CD14-positive monocyte (primary cell): Measurements from ENCODE around the gene WDR72. TPM values are rescaled to one million over a fixed set of nuclear protein-coding genes. Genes with fewer than 3 reads are reported as not detected.

Source experiments
- DNase-seq, 3 donors: peaks; one replicate each; pipeline ENCODE4 v3.0.0-alpha.2; 2011 to 2022
- H2AFZ ChIP-seq: 2 replicates; pipeline ENCODE4 v1.6.0; 2012; ENCODE audit warnings: mild to moderate bottlenecking, low read depth, low read length, inconsistent platforms; ENCODE audit not compliant: insufficient read depth, poor library complexity, severe bottlenecking
- H3K27ac ChIP-seq, 2 donors: 1 replicate in 1 of 2; 2 replicates in 1 of 2; pipeline ENCODE4 v1.5.1; 2012 to 2013; ENCODE audit warnings: low read length in 2 of 2, control low read depth in 1 of 2, inconsistent platforms in 1 of 2, low read depth in 1 of 2, mild to moderate bottlenecking in 1 of 2
- H3K27me3 ChIP-seq, 2 donors: one replicate each; pipeline versions ENCODE4 v1.6.0 to v1.6.1; 2011 to 2013; ENCODE audit warnings: low read length in 2 of 2; ENCODE audit not compliant: control insufficient read depth in 2 of 2, insufficient read depth in 2 of 2
- H3K36me3 ChIP-seq, 2 donors: replicated peaks in 1 of 2; 1 replicate in 1 of 2; 2 replicates in 1 of 2; pipeline versions ENCODE4 v1.5.1 to v1.6.1; 2012 to 2013; ENCODE audit warnings: low read length in 2 of 2, control low read depth in 1 of 2, inconsistent platforms in 1 of 2, mild to moderate bottlenecking in 1 of 2; ENCODE audit not compliant: insufficient read depth in 2 of 2, control insufficient read depth in 1 of 2
- H3K4me1 ChIP-seq, 2 donors: 1 replicate in 1 of 2; 2 replicates in 1 of 2; pipeline versions ENCODE4 v1.5.1 to v1.6.1; 2012 to 2013; ENCODE audit warnings: low read length in 2 of 2, control low read depth in 1 of 2, inconsistent platforms in 1 of 2, mild to moderate bottlenecking in 1 of 2, moderate library complexity in 1 of 2; ENCODE audit not compliant: insufficient read depth in 2 of 2, control insufficient read depth in 1 of 2
- H3K4me2 ChIP-seq: replicated peaks from 2 replicates; pipeline ENCODE3; 2012; ENCODE audit warnings: low read length, moderate library complexity, mild to moderate bottlenecking; ENCODE audit not compliant: poor library complexity, severe bottlenecking; ENCODE audit errors: extremely low read depth
- H3K4me3 ChIP-seq, 3 experiments: fragments of 200-600 bp in 1 of 3; sonication (generic) in 1 of 3; replicated peaks in 1 of 3; 1 replicate in 2 of 3; 2 replicates in 1 of 3; pipeline ENCODE4 v1.5.1; 2011 to 2013; ENCODE audit warnings: low read length in 3 of 3, mild to moderate bottlenecking in 3 of 3, control low read depth in 2 of 3, low read depth in 2 of 3, inconsistent platforms in 1 of 3, moderate library complexity in 1 of 3
- H3K79me2 ChIP-seq: 2 replicates; pipeline ENCODE4 v1.6.0; 2012; ENCODE audit warnings: mild to moderate bottlenecking, control low read depth, inconsistent platforms, low read length, moderate library complexity; ENCODE audit not compliant: insufficient read depth
- H3K9ac ChIP-seq: 2 replicates; pipeline ENCODE4 v1.6.0; 2017; ENCODE audit warnings: low read length, mild to moderate bottlenecking; ENCODE audit not compliant: insufficient read depth, poor library complexity, severe bottlenecking
- H3K9me3 ChIP-seq, 2 donors: replicated peaks in 1 of 2; 1 replicate in 1 of 2; 2 replicates in 1 of 2; pipeline versions ENCODE4 v1.5.1 to v1.6.1; 2012 to 2013; ENCODE audit warnings: low read length in 2 of 2, control low read depth in 1 of 2; ENCODE audit not compliant: control insufficient read depth in 1 of 2, insufficient read depth in 1 of 2
- H4K20me1 ChIP-seq: 2 replicates; pipeline ENCODE4 v1.6.0; 2012; ENCODE audit warnings: mild to moderate bottlenecking, low read length, control low read depth, moderate library complexity; ENCODE audit not compliant: insufficient read depth
- H3K27ac Mint-ChIP-seq, 7 donors: one replicate each; pipeline ENCODE4 v1.8.0; 2020; ENCODE audit warnings: mild to moderate bottlenecking in 7 of 7, mixed read lengths in 7 of 7, moderate library complexity in 6 of 7, inconsistent platforms in 2 of 7
- H3K27me3 Mint-ChIP-seq, 3 donors: one replicate each; pipeline ENCODE4 v1.8.0; 2021 to 2022; ENCODE audit warnings: low read depth in 3 of 3, mild to moderate bottlenecking in 3 of 3, mixed read lengths in 3 of 3, moderate library complexity in 3 of 3, inconsistent platforms in 1 of 3
- H3K36me3 Mint-ChIP-seq, 2 donors: one replicate each; pipeline ENCODE4 v1.8.0; 2020; ENCODE audit warnings: mixed read lengths in 2 of 2, inconsistent platforms in 1 of 2, mild to moderate bottlenecking in 1 of 2
- H3K4me1 Mint-ChIP-seq: one replicate; pipeline ENCODE4 v1.8.0; 2020; ENCODE audit warnings: mild to moderate bottlenecking, mixed read lengths
- H3K4me3 Mint-ChIP-seq, 2 donors: one replicate each; pipeline ENCODE4 v1.8.0; 2020; ENCODE audit warnings: mild to moderate bottlenecking in 2 of 2, mixed read lengths in 2 of 2, moderate library complexity in 1 of 2
- H3K9me3 Mint-ChIP-seq, 7 donors: one replicate each; pipeline ENCODE4 v1.8.0; 2020 to 2022; ENCODE audit warnings: mixed read lengths in 7 of 7, mild to moderate bottlenecking in 6 of 7, moderate library complexity in 6 of 7, inconsistent platforms in 2 of 7
- whole genome bisulfite sequencing: methylation state at CpG from one replicate; pipeline ENCODE4 v1.1.5; 2013; ENCODE audit warnings: missing lambda C conversion rate; ENCODE audit not compliant: insufficient coverage; 5-methylcytosine and 5-hydroxymethylcytosine counted together
- intact Hi-C, 2 donors: fragments of 100-400 bp; cut with micrococcal nuclease; formaldehyde crosslinking; loops; one replicate each; pipeline versions ENCODE4 v1.15.0 to v1.15.1; 2023
- polyA plus RNA-seq, 3 donors: library from polyadenylated mRNA; depleted of rRNA in 1 of 3; unstranded in 2 of 3; stranded (reverse) in 1 of 3; fragments of 300-500 nt in 2 of 3; fragments of >200 nt in 1 of 3; fragmentation: Illumina TruSeq in 2 of 3; gene quantifications; 1 replicate in 2 of 3; 2 replicates in 1 of 3; pipeline ENCODE4 v1.2.3, GENCODE V29; 2012 to 2021
- TF ChIP-seq, protein P1 (sequence below): fragments of 200-600 bp; IDR thresholded peaks from one replicate; pipeline ENCODE4 v1.8.0; 2022; ENCODE audit warnings: antibody characterized with exemption, mild to moderate bottlenecking

Gene WDR72
- polyA plus RNA-seq, 3 donors, result not detected

DNA sequence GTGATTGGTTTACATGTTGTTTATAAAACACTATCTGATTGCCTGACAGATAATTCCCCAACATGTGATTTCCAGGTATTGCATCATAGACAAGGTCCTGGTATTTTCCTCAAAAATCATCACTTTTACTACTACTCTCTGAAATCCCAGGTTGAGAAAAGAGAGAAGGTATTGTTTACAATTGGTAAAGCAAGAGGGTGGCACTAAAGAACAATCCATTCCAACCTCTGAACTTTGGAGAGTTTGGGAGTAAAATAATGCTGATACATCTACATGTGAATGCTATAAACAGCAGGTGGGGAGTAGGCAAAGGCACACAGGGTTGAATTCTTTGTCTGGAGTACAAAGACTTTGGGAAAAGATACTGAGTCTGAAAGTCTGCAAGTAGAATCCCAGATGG is 134.2 kb downstream of the WDR72 start:
- Histone ChIP-seq H3K9me3 (peaks cover 0 to 5% of the 10 kb centered on the region in 2 donors), H3K4me2 (no peak overlapping the region), H3K4me3 (no peak overlapping the region), H2AFZ (no peak overlapping the region), H3K4me1 (no peaks in the 10 kb centered on the region), H3K36me3 (no peaks in the 10 kb centered on the region), H3K9ac (no peak overlapping the region), H4K20me1 (no peaks in the 10 kb centered on the region), H3K27ac (no peak overlapping the region), H3K79me2 (no peaks in the 10 kb centered on the region), H3K27me3 (no peaks in the 10 kb centered on the region)
- Mint-ChIP-seq H3K27ac (no peak overlapping the region), H3K36me3 (no peaks in the 10 kb centered on the region), H3K4me3 (no peak overlapping the region), H3K4me1 (no peaks in the 10 kb centered on the region), H3K9me3 (peaks cover 0 to 9% (median 2%) of the 10 kb centered on the region in 7 donors), H3K27me3 (peaks cover 0 to 2% (median 0%) of the 10 kb centered on the region in 3 donors)
- TF ChIP-seq, protein P1, sequence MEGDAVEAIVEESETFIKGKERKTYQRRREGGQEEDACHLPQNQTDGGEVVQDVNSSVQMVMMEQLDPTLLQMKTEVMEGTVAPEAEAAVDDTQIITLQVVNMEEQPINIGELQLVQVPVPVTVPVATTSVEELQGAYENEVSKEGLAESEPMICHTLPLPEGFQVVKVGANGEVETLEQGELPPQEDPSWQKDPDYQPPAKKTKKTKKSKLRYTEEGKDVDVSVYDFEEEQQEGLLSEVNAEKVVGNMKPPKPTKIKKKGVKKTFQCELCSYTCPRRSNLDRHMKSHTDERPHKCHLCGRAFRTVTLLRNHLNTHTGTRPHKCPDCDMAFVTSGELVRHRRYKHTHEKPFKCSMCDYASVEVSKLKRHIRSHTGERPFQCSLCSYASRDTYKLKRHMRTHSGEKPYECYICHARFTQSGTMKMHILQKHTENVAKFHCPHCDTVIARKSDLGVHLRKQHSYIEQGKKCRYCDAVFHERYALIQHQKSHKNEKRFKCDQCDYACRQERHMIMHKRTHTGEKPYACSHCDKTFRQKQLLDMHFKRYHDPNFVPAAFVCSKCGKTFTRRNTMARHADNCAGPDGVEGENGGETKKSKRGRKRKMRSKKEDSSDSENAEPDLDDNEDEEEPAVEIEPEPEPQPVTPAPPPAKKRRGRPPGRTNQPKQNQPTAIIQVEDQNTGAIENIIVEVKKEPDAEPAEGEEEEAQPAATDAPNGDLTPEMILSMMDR, result no peak
- intact Hi-C loops, result no loop called here
- no peak for DNase-seq

DNA sequence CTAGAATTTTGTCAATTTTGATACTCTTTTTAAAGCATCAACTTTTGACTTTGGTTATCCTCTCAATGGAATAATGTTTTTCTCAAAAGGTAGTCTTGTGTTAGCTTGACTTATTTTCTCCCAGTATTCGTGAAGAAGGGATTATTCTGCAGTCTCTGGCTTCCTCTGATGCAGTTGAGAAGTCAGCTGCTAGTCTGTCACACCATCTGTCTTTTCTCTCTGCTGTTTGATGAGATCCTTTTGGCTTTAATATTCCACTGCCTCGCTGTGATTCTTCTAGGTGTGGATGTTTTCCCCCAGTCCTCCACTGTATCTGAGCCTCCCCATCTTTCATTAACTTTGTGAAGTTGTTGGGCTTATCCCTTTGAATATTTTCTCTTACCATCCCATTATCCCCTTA is 141.0 kb downstream of the WDR72 start:
- H3K27me3 ChIP-seq, result no peaks in the 10 kb centered on the region
- no peaks in the 10 kb centered on the region for H3K36me3 Mint-ChIP-seq
- peaks cover 0 to 3% (median 0%) of the 10 kb centered on the region in 3 donors for H3K27me3 Mint-ChIP-seq
- no peak overlapping the region for H3K27ac Mint-ChIP-seq
- WGBS, result 100% methylated on average over 1 of the region's 2 CpGs
- no peaks in the 10 kb centered on the region for H3K79me2 ChIP-seq
- H3K36me3 ChIP-seq, result no peaks in the 10 kb centered on the region
- peaks cover 0 to 5% (median 2%) of the 10 kb centered on the region in 7 donors for H3K9me3 Mint-ChIP-seq
- H3K4me1 Mint-ChIP-seq, result no peaks in the 10 kb centered on the region
- no peak for DNase-seq
- H3K4me1 ChIP-seq, result no peaks in the 10 kb centered on the region
- no peak overlapping the region for H3K9ac ChIP-seq
- no peak overlapping the region for H3K4me3 Mint-ChIP-seq
- H4K20me1 ChIP-seq, result no peaks in the 10 kb centered on the region
- no peak overlapping the region for H3K4me2 ChIP-seq
- H3K4me3 ChIP-seq, result no peak overlapping the region
- H3K27ac ChIP-seq, result no peak overlapping the region
- H2AFZ ChIP-seq, result no peak overlapping the region
- intact Hi-C loops, result no loop called here
- no peaks in the 10 kb centered on the region for H3K9me3 ChIP-seq
- TF ChIP-seq, protein P1, result no peak
